ENCODE results near the gene MID2.
"Not testable (repeated sequence)": the region's sequence is repeated elsewhere in the genome, so short reads cannot be mapped to it uniquely, and the experiment has no call there.

MID2 gene

GRCh38 chrX:107955337-107955736 is 129.7 kb downstream of the MID2 start:
- DNase-seq (ENCODE audit: low read depth), result not testable (repeated sequence)

- no peak for DNase-seq (ENCODE audit: low read depth)
These were observed 143.0 kb downstream of the MID2 start for GRCh38 chrX:107968623-107969022.

- DNase-seq (ENCODE audit: low read depth), result no peak
These were observed 144.4 kb downstream of the MID2 start for GRCh38 chrX:107970073-107970472.

GRCh38 chrX:107971636-107972035 is 146.0 kb downstream of the MID2 start:
- DNase-seq (ENCODE audit: low read depth), result no peak
